HepG2 (cell line): ENCODE measurements around the gene C14orf119. TPM values are rescaled to one million over a fixed set of nuclear protein-coding genes. Genes with fewer than 3 reads are reported as not detected.

Experiments
- BCL6 ChIP-seq: IDR thresholded peaks from 2 replicates; pipeline ENCODE4 v1.6.1; 2016; ENCODE audit warnings: missing genetic modification reagents, missing compliant biosample characterization
- CENPX ChIP-seq: sonication (generic); formaldehyde crosslinking; IDR thresholded peaks from 2 replicates; pipeline ENCODE4 v1.9.0; 2021; ENCODE audit warnings: mild to moderate bottlenecking, missing genetic modification reagents, moderate library complexity
- DPF2 ChIP-seq: sonication (generic); formaldehyde crosslinking; IDR thresholded peaks from 2 replicates; pipeline ENCODE4 v1.4.0; 2020; ENCODE audit warnings: mild to moderate bottlenecking, low read depth, missing genetic modification reagents, borderline replicate concordance
- HNRNPLL ChIP-seq: fragments of 200-400 bp; formaldehyde crosslinking; IDR thresholded peaks from 2 replicates; pipeline ENCODE4 v1.6.1; 2017; ENCODE audit warnings: mild to moderate bottlenecking, low read depth, low read length; ENCODE audit not compliant: poor library complexity, severe bottlenecking
- KLF6 ChIP-seq: IDR thresholded peaks from 2 replicates; pipeline ENCODE4 v1.8.0; 2016; ENCODE audit warnings: missing biosample characterization, missing genetic modification reagents
- NFIC ChIP-seq: IDR thresholded peaks from 2 replicates; pipeline ENCODE4 v1.6.1; 2012; ENCODE audit warnings: mild to moderate bottlenecking, low read length, inconsistent platforms
- PRPF4 ChIP-seq: fragments of 200-400 bp; formaldehyde crosslinking; IDR thresholded peaks from 2 replicates; pipeline ENCODE4 v1.6.1; 2016; ENCODE audit warnings: low read length, low read depth; ENCODE audit not compliant: poor library complexity, severe bottlenecking
- RARG ChIP-seq: sonication (generic); formaldehyde crosslinking; IDR thresholded peaks from 2 replicates; pipeline ENCODE4 v1.4.0; 2020; ENCODE audit warnings: low read depth, mild to moderate bottlenecking, missing genetic modification reagents
- SP140L ChIP-seq: sonication (generic); formaldehyde crosslinking; IDR thresholded peaks from 2 replicates; pipeline ENCODE4 v1.4.0; 2020; ENCODE audit warnings: missing genetic modification reagents, borderline replicate concordance
- TOPORS ChIP-seq: sonication (generic); formaldehyde crosslinking; IDR thresholded peaks from 2 replicates; pipeline ENCODE4 v1.8.0; 2023; ENCODE audit warnings: mild to moderate bottlenecking, missing genetic modification reagents
- TSC22D2 ChIP-seq: sonication (generic); formaldehyde crosslinking; IDR thresholded peaks from 2 replicates; pipeline ENCODE4 v1.5.1; 2020; ENCODE audit warnings: missing genetic modification reagents, mild to moderate bottlenecking, borderline replicate concordance
- ZNF282 ChIP-seq: fragments of 450-650 bp; IDR thresholded peaks from 2 replicates; pipeline ENCODE4 v1.6.1; 2018; ENCODE audit not compliant: partially characterized antibody
- ZNF317 ChIP-seq: sonication (generic); formaldehyde crosslinking; IDR thresholded peaks from 2 replicates; pipeline ENCODE4 v1.5.0; 2020; ENCODE audit warnings: mild to moderate bottlenecking, missing genetic modification reagents
- ZNF326 ChIP-seq: sonication (generic); formaldehyde crosslinking; IDR thresholded peaks from 2 replicates; pipeline ENCODE4 v1.4.0; 2020; ENCODE audit warnings: missing genetic modification reagents, borderline replicate concordance
- ZNF350 ChIP-seq: sonication (generic); formaldehyde crosslinking; IDR thresholded peaks from 2 replicates; pipeline ENCODE4 v1.4.0; 2020; ENCODE audit warnings: mild to moderate bottlenecking, low read depth, missing genetic modification reagents, borderline replicate concordance
- ZNF510 ChIP-seq: sonication (generic); formaldehyde crosslinking; IDR thresholded peaks from 2 replicates; pipeline ENCODE4 v1.4.0; 2020; ENCODE audit warnings: low read depth, mild to moderate bottlenecking, missing genetic modification reagents
- ZNF546 ChIP-seq: sonication (generic); formaldehyde crosslinking; conservative IDR thresholded peaks from 2 replicates; pipeline ENCODE4 v1.8.1; 2023; ENCODE audit warnings: mild to moderate bottlenecking, missing genetic modification reagents
- ZNF552 ChIP-seq: sonication (generic); formaldehyde crosslinking; IDR thresholded peaks from 2 replicates; pipeline ENCODE4 v1.9.0; 2022; ENCODE audit warnings: missing genetic modification reagents, mild to moderate bottlenecking, borderline replicate concordance
- ZNF563 ChIP-seq: sonication (generic); formaldehyde crosslinking; IDR thresholded peaks from 2 replicates; pipeline ENCODE4 v1.8.0; 2022; ENCODE audit warnings: mild to moderate bottlenecking, moderate library complexity, missing genetic modification reagents
- ZNF761 ChIP-seq: sonication (generic); formaldehyde crosslinking; conservative IDR thresholded peaks from 2 replicates; pipeline ENCODE4 v1.4.0; 2020; ENCODE audit warnings: mild to moderate bottlenecking, missing genetic modification reagents
- ZNF792 ChIP-seq: IDR thresholded peaks from 2 replicates; pipeline ENCODE4 v1.6.1; 2016
- polyA plus RNA-seq, 8 experiments: library from polyadenylated mRNA; depleted of rRNA in 3 of 8; stranded (reverse) in 7 of 8; unstranded in 1 of 8; fragments of >200 nt; fragmentation: Illumina TruSeq in 4 of 8; extraction: Trizol in 4 of 8; gene quantifications; 2 replicates each; pipeline versions ENCODE4 v1.2.1 to v1.2.3, GENCODE V29; 2011 to 2016; ENCODE audit warnings: low read depth in 4 of 8, missing spikeins in 1 of 8, mixed read lengths in 1 of 8; ENCODE audit not compliant: insufficient read depth in 1 of 8
- total RNA-seq, 5 experiments: library from RNA; depleted of rRNA; stranded (reverse); fragments of >200 nt; fragmentation: Illumina TruSeq; extraction: Trizol; gene quantifications; 2 replicates each; pipeline ENCODE4 v1.2.3, GENCODE V29; 2016; ENCODE audit warnings: low read depth in 1 of 5
- TF ChIP-seq, protein P1 (sequence below): IDR thresholded peaks from 2 replicates; pipeline ENCODE4 v1.6.1; 2012; ENCODE audit warnings: inconsistent platforms
- TF ChIP-seq, protein P2 (sequence below): sonication (generic); formaldehyde crosslinking; IDR thresholded peaks from 2 replicates; pipeline ENCODE4 v1.4.0; 2020; ENCODE audit warnings: mild to moderate bottlenecking, missing genetic modification reagents
- TF ChIP-seq, protein P3 (sequence below): sonication (generic); formaldehyde crosslinking; IDR thresholded peaks from 2 replicates; pipeline ENCODE4 v1.8.0; 2022; ENCODE audit warnings: mild to moderate bottlenecking, missing genetic modification reagents, moderate library complexity
- TF ChIP-seq, protein P4 (sequence below): sonication (generic); formaldehyde crosslinking; IDR thresholded peaks from 2 replicates; pipeline ENCODE4 v1.5.0; 2020; ENCODE audit warnings: missing genetic modification reagents
- TF ChIP-seq, protein P5 (sequence below): sonication (generic); formaldehyde crosslinking; IDR thresholded peaks from 2 replicates; pipeline ENCODE4 v1.5.0; 2020; ENCODE audit warnings: missing genetic modification reagents

C14orf119 gene
- total and polyA plus RNA-seq, 2 of the 13 experiments (the other 11 are each of a cell fraction or from before 2014, with no cell fraction given) = 117 to 206 TPM

DNA sequence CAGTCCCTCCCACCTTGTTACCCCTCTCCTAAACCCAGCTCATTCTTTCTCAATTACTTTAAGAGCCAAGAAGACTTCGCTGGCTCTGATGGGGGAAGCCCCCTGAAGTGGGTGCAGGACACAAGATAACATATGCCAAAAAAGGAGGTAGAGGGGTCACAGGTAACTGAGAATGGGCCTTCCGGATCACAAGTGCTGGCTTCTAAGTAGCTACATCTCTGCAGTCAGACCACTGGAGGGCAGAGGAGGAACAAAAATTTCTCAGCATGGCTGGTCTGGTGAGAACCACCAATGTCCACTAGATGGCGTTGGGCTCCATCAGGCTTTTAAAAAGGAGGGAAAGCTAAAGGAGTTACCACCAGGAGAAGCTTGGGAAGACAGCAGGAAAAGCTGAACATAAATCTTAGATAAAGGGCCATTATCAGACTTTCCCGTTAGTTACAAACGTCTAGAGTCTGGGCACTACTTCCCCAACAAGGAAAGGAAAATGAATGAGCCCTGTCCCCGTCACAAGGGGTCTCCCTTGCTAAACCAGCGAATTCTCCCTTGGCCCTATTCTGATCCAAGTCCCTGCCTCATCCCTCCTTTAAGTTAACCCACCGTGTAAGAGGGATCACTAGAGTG lies 26.4 kb upstream of the C14orf119 start (continued):
- TF ChIP-seq RARG (CRISPR knock-in tag) (no peak), TSC22D2 (CRISPR knock-in tag) (peak; percentile 53; the same call in 1 of the 2 replicates), ZNF317 (no peak), HNRNPLL (no peak), NFIC (no peak), ZNF761 (CRISPR knock-in tag) (no peak), ZNF792 (CRISPR knock-in tag) (peak; percentile 77; the same call in 1 of the 2 replicates), BCL6 (CRISPR knock-in tag) (no peak), ZNF510 (CRISPR knock-in tag) (no peak), SP140L (CRISPR knock-in tag) (0 out of 2 replicates have a peak, but pooled peaks have one; percentile 75), ZNF350 (CRISPR knock-in tag) (peak; percentile 67; the same call in 1 of the 2 replicates), DPF2 (CRISPR knock-in tag) (no peak), ZNF282 (no peak), ZNF326 (CRISPR knock-in tag) (no peak), CENPX (no peak), ZNF563 (no peak), TOPORS (0 out of 2 replicates have a peak, but pooled peaks have one; percentile 13), ZNF546 (no peak), ZNF552 (CRISPR knock-in tag) (peak; percentile 5; the same call in 1 of the 2 replicates), PRPF4 (peak; percentile 76), KLF6 (peak; percentile 89)
- TF ChIP-seq, protein P1, sequence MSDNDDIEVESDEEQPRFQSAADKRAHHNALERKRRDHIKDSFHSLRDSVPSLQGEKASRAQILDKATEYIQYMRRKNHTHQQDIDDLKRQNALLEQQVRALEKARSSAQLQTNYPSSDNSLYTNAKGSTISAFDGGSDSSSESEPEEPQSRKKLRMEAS = peak; percentile 75
- TF ChIP-seq, protein P2, sequence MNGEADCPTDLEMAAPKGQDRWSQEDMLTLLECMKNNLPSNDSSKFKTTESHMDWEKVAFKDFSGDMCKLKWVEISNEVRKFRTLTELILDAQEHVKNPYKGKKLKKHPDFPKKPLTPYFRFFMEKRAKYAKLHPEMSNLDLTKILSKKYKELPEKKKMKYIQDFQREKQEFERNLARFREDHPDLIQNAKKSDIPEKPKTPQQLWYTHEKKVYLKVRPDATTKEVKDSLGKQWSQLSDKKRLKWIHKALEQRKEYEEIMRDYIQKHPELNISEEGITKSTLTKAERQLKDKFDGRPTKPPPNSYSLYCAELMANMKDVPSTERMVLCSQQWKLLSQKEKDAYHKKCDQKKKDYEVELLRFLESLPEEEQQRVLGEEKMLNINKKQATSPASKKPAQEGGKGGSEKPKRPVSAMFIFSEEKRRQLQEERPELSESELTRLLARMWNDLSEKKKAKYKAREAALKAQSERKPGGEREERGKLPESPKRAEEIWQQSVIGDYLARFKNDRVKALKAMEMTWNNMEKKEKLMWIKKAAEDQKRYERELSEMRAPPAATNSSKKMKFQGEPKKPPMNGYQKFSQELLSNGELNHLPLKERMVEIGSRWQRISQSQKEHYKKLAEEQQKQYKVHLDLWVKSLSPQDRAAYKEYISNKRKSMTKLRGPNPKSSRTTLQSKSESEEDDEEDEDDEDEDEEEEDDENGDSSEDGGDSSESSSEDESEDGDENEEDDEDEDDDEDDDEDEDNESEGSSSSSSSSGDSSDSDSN (CRISPR knock-in tag) = no peak
- TF ChIP-seq, protein P3, sequence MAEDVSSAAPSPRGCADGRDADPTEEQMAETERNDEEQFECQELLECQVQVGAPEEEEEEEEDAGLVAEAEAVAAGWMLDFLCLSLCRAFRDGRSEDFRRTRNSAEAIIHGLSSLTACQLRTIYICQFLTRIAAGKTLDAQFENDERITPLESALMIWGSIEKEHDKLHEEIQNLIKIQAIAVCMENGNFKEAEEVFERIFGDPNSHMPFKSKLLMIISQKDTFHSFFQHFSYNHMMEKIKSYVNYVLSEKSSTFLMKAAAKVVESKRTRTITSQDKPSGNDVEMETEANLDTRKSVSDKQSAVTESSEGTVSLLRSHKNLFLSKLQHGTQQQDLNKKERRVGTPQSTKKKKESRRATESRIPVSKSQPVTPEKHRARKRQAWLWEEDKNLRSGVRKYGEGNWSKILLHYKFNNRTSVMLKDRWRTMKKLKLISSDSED (CRISPR knock-in tag) = no peak
- TF ChIP-seq, protein P4, sequence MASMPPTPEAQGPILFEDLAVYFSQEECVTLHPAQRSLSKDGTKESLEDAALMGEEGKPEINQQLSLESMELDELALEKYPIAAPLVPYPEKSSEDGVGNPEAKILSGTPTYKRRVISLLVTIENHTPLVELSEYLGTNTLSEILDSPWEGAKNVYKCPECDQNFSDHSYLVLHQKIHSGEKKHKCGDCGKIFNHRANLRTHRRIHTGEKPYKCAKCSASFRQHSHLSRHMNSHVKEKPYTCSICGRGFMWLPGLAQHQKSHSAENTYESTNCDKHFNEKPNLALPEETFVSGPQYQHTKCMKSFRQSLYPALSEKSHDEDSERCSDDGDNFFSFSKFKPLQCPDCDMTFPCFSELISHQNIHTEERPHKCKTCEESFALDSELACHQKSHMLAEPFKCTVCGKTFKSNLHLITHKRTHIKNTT (CRISPR knock-in tag) = no peak
- TF ChIP-seq, protein P5, sequence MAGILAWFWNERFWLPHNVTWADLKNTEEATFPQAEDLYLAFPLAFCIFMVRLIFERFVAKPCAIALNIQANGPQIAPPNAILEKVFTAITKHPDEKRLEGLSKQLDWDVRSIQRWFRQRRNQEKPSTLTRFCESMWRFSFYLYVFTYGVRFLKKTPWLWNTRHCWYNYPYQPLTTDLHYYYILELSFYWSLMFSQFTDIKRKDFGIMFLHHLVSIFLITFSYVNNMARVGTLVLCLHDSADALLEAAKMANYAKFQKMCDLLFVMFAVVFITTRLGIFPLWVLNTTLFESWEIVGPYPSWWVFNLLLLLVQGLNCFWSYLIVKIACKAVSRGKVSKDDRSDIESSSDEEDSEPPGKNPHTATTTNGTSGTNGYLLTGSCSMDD = no peak
